ENCODE measurements around the gene CD300LF. TPM values are rescaled to one million over a fixed set of nuclear protein-coding genes. Genes with fewer than 3 reads are reported as not detected.
A peak's percentile ranks its signal among the peaks of the same experiment; 100 is the strongest.

The CD300LF gene
- total RNA-seq, 4 donors from 2014 or later, result 0.40 to 37.8 (median 3.7) TPM

DNA sequence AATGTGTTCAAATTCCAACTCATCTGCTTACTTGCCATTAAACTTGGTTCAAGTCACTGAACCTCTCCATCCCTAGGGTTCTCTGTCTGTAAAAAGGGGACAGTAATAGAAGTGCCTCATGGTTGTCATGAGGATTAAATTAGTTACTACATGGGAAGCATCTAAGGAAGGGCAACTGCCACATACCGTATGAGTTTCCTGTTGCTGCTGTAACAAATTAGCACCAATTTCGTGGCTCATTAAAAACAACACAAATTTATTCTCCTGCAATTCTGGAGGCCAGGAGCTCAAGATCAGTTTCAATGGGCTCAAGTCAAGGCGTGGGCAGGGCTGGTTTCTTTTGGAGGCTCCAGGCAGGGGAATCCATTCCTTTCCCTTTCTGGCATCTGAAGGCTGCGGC lies 18.6 kb downstream of the CD300LF start:
- Histone ChIP-seq H3K4me3 (no peak overlapping the region), H3K27me3 (no peaks in the 10 kb centered on the region), H3K27ac (no peak overlapping the region), H3K4me1 (no peaks in the 10 kb centered on the region), H3K9me3 (no peaks in the 10 kb centered on the region), H3K36me3 (no peaks in the 10 kb centered on the region)
- no peak for DNase-seq
- WGBS, 2 donors (ENCODE audit: low coverage in 1 of 2), result 90 to 100% methylated on average over 1 to 4 of the region's 4 CpGs
- in situ Hi-C loops (cut with MboI; ENCODE audit: low pct_ligation_motif_present in 1 of 4, low pct_unique_long_range_greater_than_20kb in 1 of 4, low sequenced_read_pairs in 3 of 4) (no loop called here), intact Hi-C loops (cut with DNase I; ENCODE audit: low total_unique reads) (no loop called here)
- TF ChIP-seq POLR2AphosphoS5 (IDR thresholded peaks at IDR 0.05), result no peak
- no peak for TF ChIP-seq POLR2A (IDR thresholded peaks at IDR 0.05)
- TF ChIP-seq, protein P1, sequence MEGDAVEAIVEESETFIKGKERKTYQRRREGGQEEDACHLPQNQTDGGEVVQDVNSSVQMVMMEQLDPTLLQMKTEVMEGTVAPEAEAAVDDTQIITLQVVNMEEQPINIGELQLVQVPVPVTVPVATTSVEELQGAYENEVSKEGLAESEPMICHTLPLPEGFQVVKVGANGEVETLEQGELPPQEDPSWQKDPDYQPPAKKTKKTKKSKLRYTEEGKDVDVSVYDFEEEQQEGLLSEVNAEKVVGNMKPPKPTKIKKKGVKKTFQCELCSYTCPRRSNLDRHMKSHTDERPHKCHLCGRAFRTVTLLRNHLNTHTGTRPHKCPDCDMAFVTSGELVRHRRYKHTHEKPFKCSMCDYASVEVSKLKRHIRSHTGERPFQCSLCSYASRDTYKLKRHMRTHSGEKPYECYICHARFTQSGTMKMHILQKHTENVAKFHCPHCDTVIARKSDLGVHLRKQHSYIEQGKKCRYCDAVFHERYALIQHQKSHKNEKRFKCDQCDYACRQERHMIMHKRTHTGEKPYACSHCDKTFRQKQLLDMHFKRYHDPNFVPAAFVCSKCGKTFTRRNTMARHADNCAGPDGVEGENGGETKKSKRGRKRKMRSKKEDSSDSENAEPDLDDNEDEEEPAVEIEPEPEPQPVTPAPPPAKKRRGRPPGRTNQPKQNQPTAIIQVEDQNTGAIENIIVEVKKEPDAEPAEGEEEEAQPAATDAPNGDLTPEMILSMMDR (IDR thresholded peaks at IDR 0.05), result no peak
- TF ChIP-seq EP300 (IDR thresholded peaks at IDR 0.05; ENCODE audit: low read depth), result no peak

DNA sequence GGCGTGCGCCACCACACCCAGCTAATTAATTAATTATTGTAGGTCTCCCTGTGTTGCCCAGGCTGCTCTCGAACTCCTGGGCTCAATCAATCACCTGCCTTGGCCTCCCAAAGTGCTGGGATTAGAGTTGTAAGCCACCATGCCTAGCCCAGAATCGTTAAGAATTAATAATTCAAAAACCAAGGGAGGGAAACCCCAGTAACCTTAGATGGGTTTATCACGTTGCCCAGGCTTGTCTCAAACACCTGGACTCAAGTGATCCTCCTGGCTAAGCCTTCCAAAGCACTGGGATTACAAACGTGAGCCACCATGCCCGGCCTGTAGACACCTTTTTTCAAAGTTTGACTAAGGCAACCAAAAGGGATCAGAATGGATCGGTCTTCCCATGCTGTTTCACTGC lies 21.6 kb downstream of the CD300LF start:
- Histone ChIP-seq H3K36me3 (no peaks in the 10 kb centered on the region), H3K4me3 (no peak overlapping the region), H3K27ac (peak overlapping the region in 1 of 4 donors; percentile 25), H3K27me3 (no peaks in the 10 kb centered on the region), H3K9me3 (no peaks in the 10 kb centered on the region), H3K4me1 (no peaks in the 10 kb centered on the region)
- WGBS, 2 donors (ENCODE audit: low coverage in 1 of 2), result 74% methylated on average over 8 of the region's 8 CpGs; no CpG with 5 or more reads in 1 of the 2 donors
- DNase-seq, result no peak
- in situ Hi-C loops (cut with MboI; ENCODE audit: low pct_ligation_motif_present in 1 of 4, low pct_unique_long_range_greater_than_20kb in 1 of 4, low sequenced_read_pairs in 3 of 4), result no loop called here
- TF ChIP-seq POLR2AphosphoS5 (IDR thresholded peaks at IDR 0.05), result no peak
- intact Hi-C loops (cut with DNase I; ENCODE audit: low total_unique reads), result no loop called here

DNA sequence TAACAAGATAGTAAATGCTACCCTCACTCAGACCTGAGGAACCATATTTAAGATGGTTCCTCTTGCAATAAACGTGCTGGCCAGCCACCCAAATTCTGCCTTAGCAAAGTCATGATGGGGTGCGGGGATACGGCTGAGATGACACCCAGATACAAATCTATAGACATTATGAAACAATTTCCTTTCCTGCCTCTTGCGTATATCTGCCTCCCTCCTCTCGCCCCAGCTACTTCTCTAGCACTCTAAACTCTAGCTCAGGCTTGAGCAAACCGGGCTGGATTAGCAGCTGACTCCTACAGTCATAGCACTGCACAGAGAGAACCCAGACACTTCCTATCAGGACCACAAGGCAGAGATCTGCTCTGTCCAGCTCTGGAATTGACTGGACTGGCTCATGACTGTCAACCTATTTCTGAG lies 22.3 kb downstream of the CD300LF start:
- peak; percentile 10 for DNase-seq
- Histone ChIP-seq H3K9me3 (no peaks in the 10 kb centered on the region), H3K4me1 (no peaks in the 10 kb centered on the region), H3K4me3 (no peak overlapping the region), H3K27ac (peak overlapping the region in 1 of 4 donors; percentile 29), H3K27me3 (no peaks in the 10 kb centered on the region), H3K36me3 (no peaks in the 10 kb centered on the region)
- TF ChIP-seq POLR2A (IDR thresholded peaks at IDR 0.05), result no peak
- TF ChIP-seq, protein P1 (IDR thresholded peaks at IDR 0.05), result no peak
- no peak for TF ChIP-seq POLR2AphosphoS5 (IDR thresholded peaks at IDR 0.05)
- no peak for TF ChIP-seq EP300 (IDR thresholded peaks at IDR 0.05; ENCODE audit: low read depth)
- WGBS, 2 donors (ENCODE audit: low coverage in 1 of 2), result 75% methylated on average over 6 of the region's 6 CpGs; no CpG with 5 or more reads in 1 of the 2 donors
- in situ Hi-C loops (cut with MboI; ENCODE audit: low pct_ligation_motif_present in 1 of 4, low pct_unique_long_range_greater_than_20kb in 1 of 4, low sequenced_read_pairs in 3 of 4), result no loop called here
- intact Hi-C loops (cut with DNase I; ENCODE audit: low total_unique reads), result no loop called here

DNA sequence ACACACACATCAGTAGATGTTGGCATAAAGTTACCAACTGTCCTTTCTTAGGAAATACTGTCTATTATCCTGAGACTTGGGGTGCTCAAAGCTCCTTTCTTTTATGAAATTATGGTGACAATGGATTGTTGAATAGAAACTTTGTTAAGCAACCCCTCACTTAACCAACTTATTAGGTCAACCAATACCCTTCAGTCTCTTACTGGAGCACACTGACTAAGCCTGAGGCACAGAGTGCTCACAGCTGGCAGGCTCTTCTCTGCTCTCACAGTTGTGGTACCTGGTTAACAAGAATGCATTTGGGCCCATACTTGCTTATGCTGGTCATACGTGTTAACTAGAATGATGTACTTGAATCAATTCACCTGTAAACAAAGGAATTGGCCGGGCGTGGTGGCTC lies 24.8 kb downstream of the CD300LF start:
- no peaks in the 10 kb centered on the region for H3K9me3 ChIP-seq
- DNase-seq, result no peak
- intact Hi-C loops (cut with DNase I; ENCODE audit: low total_unique reads), result no loop called here
- TF ChIP-seq, protein P1 (IDR thresholded peaks at IDR 0.05), result no peak
- H3K27me3 ChIP-seq, result no peaks in the 10 kb centered on the region
- H3K27ac ChIP-seq, result no peak overlapping the region
- H3K4me1 ChIP-seq, result no peaks in the 10 kb centered on the region
- in situ Hi-C loops (cut with MboI; ENCODE audit: low pct_ligation_motif_present in 1 of 4, low pct_unique_long_range_greater_than_20kb in 1 of 4, low sequenced_read_pairs in 3 of 4), result no loop called here
- no peaks in the 10 kb centered on the region for H3K36me3 ChIP-seq
- no peak overlapping the region for H3K4me3 ChIP-seq
- 66% methylated on average over 3 of the region's 3 CpGs; no CpG with 5 or more reads in 1 of the 2 donors for WGBS, 2 donors (ENCODE audit: low coverage in 1 of 2)

DNA sequence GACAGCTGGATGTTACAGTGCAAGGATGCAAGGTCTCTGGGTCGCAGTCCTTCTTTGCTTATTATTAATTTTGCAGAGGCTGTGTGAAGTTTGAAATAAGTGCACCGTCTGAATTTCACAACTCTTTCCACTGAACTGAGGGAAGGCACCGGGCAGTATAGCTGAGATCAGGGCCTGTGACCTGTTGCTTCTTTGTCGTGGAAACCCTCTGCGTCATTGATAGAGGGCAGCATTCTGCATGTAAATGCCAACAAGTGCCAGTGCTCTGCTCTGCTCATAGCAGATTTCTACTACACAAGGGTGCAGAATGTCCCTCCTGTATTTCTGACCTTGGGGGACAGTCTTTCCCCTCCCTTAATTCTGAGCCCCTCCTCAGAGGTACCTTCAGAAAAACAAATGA lies 26.0 kb downstream of the CD300LF start:
- Histone ChIP-seq H3K9me3 (no peaks in the 10 kb centered on the region), H3K27me3 (no peaks in the 10 kb centered on the region), H3K4me3 (no peak overlapping the region), H3K36me3 (no peaks in the 10 kb centered on the region), H3K27ac (no peak overlapping the region), H3K4me1 (no peaks in the 10 kb centered on the region)
- TF ChIP-seq, protein P1 (IDR thresholded peaks at IDR 0.05), result no peak
- TF ChIP-seq POLR2AphosphoS5 (IDR thresholded peaks at IDR 0.05) (no peak), POLR2A (IDR thresholded peaks at IDR 0.05) (no peak), EP300 (IDR thresholded peaks at IDR 0.05; ENCODE audit: low read depth) (no peak)
- no peak for DNase-seq
- intact Hi-C loops (cut with DNase I; ENCODE audit: low total_unique reads), result no loop called here
- in situ Hi-C loops (cut with MboI; ENCODE audit: low pct_ligation_motif_present in 1 of 4, low pct_unique_long_range_greater_than_20kb in 1 of 4, low sequenced_read_pairs in 3 of 4), result no loop called here
- 43 to 52% methylated on average over 5 of the region's 5 CpGs for WGBS, 2 donors (ENCODE audit: low coverage in 1 of 2)
